Muscle layer of colon (tissue), 2 donors: ENCODE measurements around the gene SPACDR.

Experiments
- H3K27ac ChIP-seq: one replicate; pipeline ENCODE4 v1.7.0; 2013; ENCODE audit warnings: low read depth, mild to moderate bottlenecking, low read length, moderate library complexity
- H3K27me3 ChIP-seq, 2 donors: one replicate each; pipeline ENCODE4 v1.7.0; 2013; ENCODE audit warnings: low read length in 2 of 2, mild to moderate bottlenecking in 2 of 2; ENCODE audit not compliant: insufficient read depth in 2 of 2, control insufficient read depth in 1 of 2
- H3K36me3 ChIP-seq: one replicate; pipeline ENCODE4 v1.7.0; 2013; ENCODE audit warnings: mild to moderate bottlenecking, low read length; ENCODE audit not compliant: insufficient read depth
- H3K4me1 ChIP-seq: one replicate; pipeline ENCODE4 v1.7.0; 2013; ENCODE audit warnings: mild to moderate bottlenecking, low read length; ENCODE audit not compliant: insufficient read depth
- H3K4me3 ChIP-seq, 2 donors: one replicate each; pipeline ENCODE4 v1.7.0; 2013; ENCODE audit warnings: low read length in 2 of 2, low read depth in 1 of 2, mild to moderate bottlenecking in 1 of 2, moderate library complexity in 1 of 2
- H3K9ac ChIP-seq: one replicate; pipeline ENCODE4 v1.7.0; 2013; ENCODE audit warnings: low read length
- H3K9me3 ChIP-seq: one replicate; pipeline ENCODE4 v1.7.0; 2013; ENCODE audit warnings: mild to moderate bottlenecking, low read length
- donor health status: abdominal sarcoma.
- donor health status: Adenocarcinoma of cecum.

SPACDR gene

DNA sequence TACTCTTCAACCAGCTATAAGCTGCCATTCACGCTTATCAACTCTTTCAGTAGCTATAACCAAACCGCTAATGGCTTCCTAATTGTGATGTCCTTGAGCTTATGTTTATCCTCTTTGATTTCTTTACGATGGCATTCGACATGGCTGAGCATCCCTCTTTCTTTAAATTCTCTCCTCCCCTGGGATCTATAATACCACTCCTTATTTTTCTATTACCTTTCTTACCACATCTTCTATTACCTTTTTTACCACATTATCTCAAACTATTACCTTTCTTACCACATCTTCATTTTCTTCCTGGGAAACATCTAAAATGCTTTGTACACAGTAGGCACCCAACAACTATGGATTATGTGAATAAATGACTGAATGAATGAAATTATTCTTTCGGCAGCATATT is 48.6 kb downstream of the SPACDR start:
- Histone ChIP-seq H3K9me3 (no peaks in the 10 kb centered on the region), H3K27ac (no peak overlapping the region), H3K27me3 (no peaks in the 10 kb centered on the region), H3K36me3 (no peaks in the 10 kb centered on the region), H3K4me1 (no peaks in the 10 kb centered on the region), H3K9ac (no peak overlapping the region), H3K4me3 (no peak overlapping the region)

- H3K4me3 ChIP-seq: no peak overlapping the region
- H3K4me1 ChIP-seq: no peaks in the 10 kb centered on the region
- H3K36me3 ChIP-seq: no peaks in the 10 kb centered on the region
- H3K9ac ChIP-seq: no peak overlapping the region
- H3K27ac ChIP-seq: no peak overlapping the region
- H3K27me3 ChIP-seq: no peaks in the 10 kb centered on the region
- no peaks in the 10 kb centered on the region for H3K9me3 ChIP-seq
These were observed 50.2 kb downstream of the SPACDR start for GRCh38 chr7:100413889-100414288.

DNA sequence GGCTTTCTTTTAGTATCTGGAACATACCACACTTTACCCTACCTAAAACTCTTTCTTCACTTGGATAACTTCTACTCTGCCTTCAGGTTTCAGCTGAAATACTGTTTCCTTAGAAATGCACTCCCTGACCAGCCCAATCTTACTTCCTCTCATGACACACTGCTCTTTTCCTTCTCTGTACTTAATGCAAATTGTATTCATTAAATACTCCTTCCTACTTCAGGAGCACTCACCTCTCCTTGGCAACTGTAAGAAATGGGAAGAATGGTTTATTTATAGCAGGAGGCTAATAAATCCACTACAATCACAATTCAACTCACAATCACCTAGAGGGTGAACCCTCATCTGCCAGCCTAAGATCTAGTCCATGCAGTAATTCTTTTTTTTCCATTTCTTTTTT is 50.7 kb downstream of the SPACDR start:
- H3K27ac ChIP-seq: no peak overlapping the region
- H3K9ac ChIP-seq: no peak overlapping the region
- no peak overlapping the region for H3K4me3 ChIP-seq
- no peaks in the 10 kb centered on the region for H3K27me3 ChIP-seq
- H3K4me1 ChIP-seq: no peaks in the 10 kb centered on the region
- no peaks in the 10 kb centered on the region for H3K9me3 ChIP-seq
- no peaks in the 10 kb centered on the region for H3K36me3 ChIP-seq

DNA sequence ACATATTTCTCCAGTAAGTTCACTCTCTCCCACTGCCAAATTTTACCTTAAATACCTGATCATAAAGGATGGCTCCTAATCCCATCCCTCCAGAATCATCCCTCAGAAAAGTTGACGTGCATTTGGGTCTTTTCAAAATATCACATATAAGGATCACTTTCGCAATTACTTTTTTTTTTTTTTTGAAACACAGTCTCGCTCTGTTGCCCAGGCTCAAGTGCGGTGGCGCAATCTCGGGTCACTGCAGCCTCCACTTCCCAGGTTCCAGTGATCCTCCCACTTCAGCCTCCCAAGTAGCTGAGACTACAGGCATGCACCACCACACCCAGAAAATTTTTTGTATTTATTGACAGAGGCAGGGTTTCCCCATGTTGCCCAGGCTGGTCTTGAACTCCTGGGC is 53.0 kb downstream of the SPACDR start:
- Histone ChIP-seq H3K4me1 (no peaks in the 10 kb centered on the region), H3K27me3 (no peaks in the 10 kb centered on the region)

GRCh38 chr7:100407285-100408180 is 56.5 kb downstream of the SPACDR start:
- no peaks in the 10 kb centered on the region for H3K9me3 ChIP-seq
- no peaks in the 10 kb centered on the region for H3K27me3 ChIP-seq
- no peaks in the 10 kb centered on the region for H3K36me3 ChIP-seq
- H3K9ac ChIP-seq: no peak overlapping the region
- no peak overlapping the region for H3K4me3 ChIP-seq
- H3K27ac ChIP-seq: no peak overlapping the region
- no peaks in the 10 kb centered on the region for H3K4me1 ChIP-seq

More for the DNA sequence above, 53.0 kb downstream of the SPACDR start:
- Histone ChIP-seq H3K27ac (no peak overlapping the region), H3K9ac (no peak overlapping the region), H3K4me3 (no peak overlapping the region), H3K9me3 (no peaks in the 10 kb centered on the region), H3K36me3 (no peaks in the 10 kb centered on the region)

DNA sequence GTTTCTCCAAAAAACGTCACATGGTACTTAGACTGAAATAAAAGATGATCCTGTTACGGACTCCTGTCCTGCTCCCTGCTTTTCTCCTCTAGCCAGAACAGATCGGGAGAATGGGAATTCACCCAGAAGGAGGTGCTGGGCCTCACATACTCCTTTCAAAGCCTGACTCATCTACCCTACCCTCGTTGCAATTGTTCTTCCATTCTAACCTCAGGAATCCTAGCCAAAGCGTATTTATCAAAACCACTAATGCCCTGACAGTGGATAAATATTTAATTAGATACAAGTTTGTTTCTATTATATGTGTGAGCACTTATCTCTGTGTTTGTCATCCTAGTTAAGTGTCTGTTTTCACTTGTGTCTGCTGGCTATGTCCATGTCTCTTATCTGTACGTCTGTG is 57.3 kb downstream of the SPACDR start:
- H3K27me3 ChIP-seq: no peaks in the 10 kb centered on the region
- no peaks in the 10 kb centered on the region for H3K36me3 ChIP-seq
- H3K9me3 ChIP-seq: no peaks in the 10 kb centered on the region
- no peaks in the 10 kb centered on the region for H3K4me1 ChIP-seq
- H3K9ac ChIP-seq: no peak overlapping the region
- H3K4me3 ChIP-seq: no peak overlapping the region
- no peak overlapping the region for H3K27ac ChIP-seq
